HepG2 (cell line): ENCODE data around the gene FAM117A. TPM values are rescaled to one million over a fixed set of nuclear protein-coding genes. Genes with fewer than 3 reads are reported as not detected.

ENCODE experiments used
- CHD2 ChIP-seq: IDR thresholded peaks from 2 replicates; pipeline ENCODE4 v1.6.1; 2011; ENCODE audit warnings: low read depth, low read length, improper control_type of control experiment
- GZF1 ChIP-seq: sonication (generic); formaldehyde crosslinking; IDR thresholded peaks from 2 replicates; pipeline ENCODE4 v1.5.1; 2020; ENCODE audit warnings: mild to moderate bottlenecking, missing genetic modification reagents
- HHEX ChIP-seq: IDR thresholded peaks from 2 replicates; pipeline ENCODE4 v1.6.1; 2016; ENCODE audit warnings: control low read depth
- JARID2 ChIP-seq: sonication (generic); formaldehyde crosslinking; IDR thresholded peaks from 2 replicates; pipeline ENCODE4 v1.8.1; 2023; ENCODE audit warnings: missing genetic modification reagents, inconsistent platforms; ENCODE audit not compliant: insufficient replicate concordance
- JUN ChIP-seq: sonication (generic); formaldehyde crosslinking; IDR thresholded peaks from 2 replicates; pipeline ENCODE4 v1.4.0; 2020; ENCODE audit warnings: mild to moderate bottlenecking, missing genetic modification reagents
- NCOR1 ChIP-seq: fragments of 200-600 bp; sonication (generic); IDR thresholded peaks from 2 replicates; pipeline ENCODE4 v1.7.0; 2017; ENCODE audit warnings: antibody characterized with exemption, low read length, borderline replicate concordance
- PRPF4 ChIP-seq: fragments of 200-400 bp; formaldehyde crosslinking; IDR thresholded peaks from 2 replicates; pipeline ENCODE4 v1.6.1; 2016; ENCODE audit warnings: low read length, low read depth; ENCODE audit not compliant: poor library complexity, severe bottlenecking
- TGIF2 ChIP-seq: IDR thresholded peaks from 2 replicates; pipeline ENCODE4 v1.6.1; 2016; ENCODE audit warnings: control low read depth, missing compliant biosample characterization
- ZNF143 ChIP-seq: sonication (generic); formaldehyde crosslinking; IDR thresholded peaks from 2 replicates; pipeline ENCODE4 v1.4.0; 2020; ENCODE audit warnings: missing genetic modification reagents
- ZNF543 ChIP-seq: sonication (generic); formaldehyde crosslinking; IDR thresholded peaks from 2 replicates; pipeline ENCODE4 v1.4.0; 2020; ENCODE audit warnings: mild to moderate bottlenecking, missing genetic modification reagents
- ZNF558 ChIP-seq: sonication (generic); formaldehyde crosslinking; IDR thresholded peaks from 2 replicates; pipeline ENCODE4 v1.9.0; 2022; ENCODE audit warnings: mild to moderate bottlenecking, missing genetic modification reagents, borderline replicate concordance
- ZSCAN30 ChIP-seq: sonication (generic); formaldehyde crosslinking; IDR thresholded peaks from 2 replicates; pipeline ENCODE4 v1.5.0; 2020; ENCODE audit warnings: mild to moderate bottlenecking, missing genetic modification reagents
- polyA plus RNA-seq, 8 experiments: library from polyadenylated mRNA; depleted of rRNA in 3 of 8; stranded (reverse) in 7 of 8; unstranded in 1 of 8; fragments of >200 nt; fragmentation: Illumina TruSeq in 4 of 8; extraction: Trizol in 4 of 8; gene quantifications; 2 replicates each; pipeline versions ENCODE4 v1.2.1 to v1.2.3, GENCODE V29; 2011 to 2016; ENCODE audit warnings: low read depth in 4 of 8, missing spikeins in 1 of 8, mixed read lengths in 1 of 8; ENCODE audit not compliant: insufficient read depth in 1 of 8
- total RNA-seq, 5 experiments: library from RNA; depleted of rRNA; stranded (reverse); fragments of >200 nt; fragmentation: Illumina TruSeq; extraction: Trizol; gene quantifications; 2 replicates each; pipeline ENCODE4 v1.2.3, GENCODE V29; 2016; ENCODE audit warnings: low read depth in 1 of 5
- TF ChIP-seq, protein P1 (sequence below): fragments of 450-650 bp; IDR thresholded peaks from 2 replicates; pipeline ENCODE4 v1.6.1; 2017; ENCODE audit warnings: mild to moderate bottlenecking
- TF ChIP-seq, protein P2 (sequence below): IDR thresholded peaks from 2 replicates; pipeline ENCODE4 v1.6.1; 2018; ENCODE audit warnings: missing genetic modification reagents, mild to moderate bottlenecking, missing compliant biosample characterization
- TF ChIP-seq, protein P3 (sequence below): sonication (generic); formaldehyde crosslinking; IDR thresholded peaks from 2 replicates; pipeline ENCODE4 v1.5.0; 2020; ENCODE audit warnings: missing genetic modification reagents, mild to moderate bottlenecking, borderline replicate concordance
- TF ChIP-seq, protein P4 (sequence below): IDR thresholded peaks from 2 replicates; pipeline ENCODE4 v1.6.1; 2016; ENCODE audit warnings: missing compliant biosample characterization, missing genetic modification reagents, borderline replicate concordance

Gene FAM117A
- total and polyA plus RNA-seq, 2 of the 13 experiments (the other 11 are each of a cell fraction or from before 2014, with no cell fraction given) = 12.1 to 19.8 TPM

DNA sequence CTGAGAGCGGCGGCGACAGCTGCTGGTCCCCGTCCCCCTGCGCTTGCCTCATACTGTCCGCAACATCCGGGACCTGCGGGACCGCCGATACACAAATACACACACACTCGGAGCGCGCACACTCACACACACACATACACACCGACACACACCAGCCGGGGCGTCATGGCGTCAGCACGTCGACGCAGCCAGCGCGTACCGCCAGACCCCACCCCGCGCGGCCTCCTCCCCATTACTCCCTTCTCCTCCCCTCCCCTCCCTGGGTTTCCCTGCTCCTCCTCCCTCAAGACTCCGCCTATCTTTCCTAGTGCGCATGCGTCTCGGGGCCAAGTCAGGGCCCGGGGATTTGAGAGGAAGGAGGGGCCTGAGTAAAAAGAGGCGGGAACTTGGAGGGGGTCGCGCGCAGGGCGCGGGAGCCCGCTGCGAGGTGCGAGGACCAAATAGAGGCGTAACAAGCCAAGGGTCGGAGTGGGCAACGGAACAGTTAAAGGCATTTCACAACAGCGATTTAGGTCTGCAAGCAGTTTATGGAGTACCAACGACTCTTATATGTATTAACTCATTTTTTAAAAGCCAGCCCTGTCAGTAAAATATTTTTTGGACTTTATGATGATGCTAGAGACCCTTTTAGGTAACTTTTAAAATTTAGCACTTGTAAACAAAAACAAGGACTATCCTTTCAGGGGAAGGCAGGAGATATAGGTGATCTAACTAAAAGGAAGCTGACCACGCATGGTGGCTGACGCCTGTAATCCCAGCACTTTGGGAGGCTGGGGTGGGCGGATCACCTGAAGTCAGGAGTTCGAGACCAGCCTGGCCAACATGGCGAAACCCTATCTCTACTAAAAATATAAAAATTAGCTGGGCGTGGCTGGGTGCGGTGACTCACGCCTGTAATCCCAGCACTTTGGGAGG lies 85.7 kb downstream of the FAM117A start, which contains the start of gene SPOP (continued):
- TF ChIP-seq, protein P1, sequence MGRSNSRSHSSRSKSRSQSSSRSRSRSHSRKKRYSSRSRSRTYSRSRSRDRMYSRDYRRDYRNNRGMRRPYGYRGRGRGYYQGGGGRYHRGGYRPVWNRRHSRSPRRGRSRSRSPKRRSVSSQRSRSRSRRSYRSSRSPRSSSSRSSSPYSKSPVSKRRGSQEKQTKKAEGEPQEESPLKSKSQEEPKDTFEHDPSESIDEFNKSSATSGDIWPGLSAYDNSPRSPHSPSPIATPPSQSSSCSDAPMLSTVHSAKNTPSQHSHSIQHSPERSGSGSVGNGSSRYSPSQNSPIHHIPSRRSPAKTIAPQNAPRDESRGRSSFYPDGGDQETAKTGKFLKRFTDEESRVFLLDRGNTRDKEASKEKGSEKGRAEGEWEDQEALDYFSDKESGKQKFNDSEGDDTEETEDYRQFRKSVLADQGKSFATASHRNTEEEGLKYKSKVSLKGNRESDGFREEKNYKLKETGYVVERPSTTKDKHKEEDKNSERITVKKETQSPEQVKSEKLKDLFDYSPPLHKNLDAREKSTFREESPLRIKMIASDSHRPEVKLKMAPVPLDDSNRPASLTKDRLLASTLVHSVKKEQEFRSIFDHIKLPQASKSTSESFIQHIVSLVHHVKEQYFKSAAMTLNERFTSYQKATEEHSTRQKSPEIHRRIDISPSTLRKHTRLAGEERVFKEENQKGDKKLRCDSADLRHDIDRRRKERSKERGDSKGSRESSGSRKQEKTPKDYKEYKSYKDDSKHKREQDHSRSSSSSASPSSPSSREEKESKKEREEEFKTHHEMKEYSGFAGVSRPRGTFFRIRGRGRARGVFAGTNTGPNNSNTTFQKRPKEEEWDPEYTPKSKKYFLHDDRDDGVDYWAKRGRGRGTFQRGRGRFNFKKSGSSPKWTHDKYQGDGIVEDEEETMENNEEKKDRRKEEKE = no peak
- TF ChIP-seq PRPF4 (no peak), ZSCAN30 (CRISPR knock-in tag) (peak; percentile 96; the same call in 1 of the 2 replicates), ZNF143 (CRISPR knock-in tag) (peak; percentile 39; the same call in 1 of the 2 replicates), JARID2 (CRISPR knock-in tag) (no peak), NCOR1 (peak; percentile 47; the same call in 1 of the 2 replicates), GZF1 (CRISPR knock-in tag) (peak; percentile 74; the same call in 1 of the 2 replicates), HHEX (CRISPR knock-in tag) (peak; percentile 40; the same call in 1 of the 2 replicates), TGIF2 (no peak; the same call in 1 of the 2 replicates), ZNF543 (CRISPR knock-in tag) (peak; percentile 97), CHD2 (0 out of 2 replicates have a peak, but pooled peaks have one; percentile 23), ZNF558 (CRISPR knock-in tag) (peak; percentile 100; the same call in 1 of the 2 replicates), JUN (CRISPR knock-in tag) (peak; percentile 76; the same call in 1 of the 2 replicates)
- TF ChIP-seq, protein P2, sequence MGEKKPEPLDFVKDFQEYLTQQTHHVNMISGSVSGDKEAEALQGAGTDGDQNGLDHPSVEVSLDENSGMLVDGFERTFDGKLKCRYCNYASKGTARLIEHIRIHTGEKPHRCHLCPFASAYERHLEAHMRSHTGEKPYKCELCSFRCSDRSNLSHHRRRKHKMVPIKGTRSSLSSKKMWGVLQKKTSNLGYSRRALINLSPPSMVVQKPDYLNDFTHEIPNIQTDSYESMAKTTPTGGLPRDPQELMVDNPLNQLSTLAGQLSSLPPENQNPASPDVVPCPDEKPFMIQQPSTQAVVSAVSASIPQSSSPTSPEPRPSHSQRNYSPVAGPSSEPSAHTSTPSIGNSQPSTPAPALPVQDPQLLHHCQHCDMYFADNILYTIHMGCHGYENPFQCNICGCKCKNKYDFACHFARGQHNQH (CRISPR knock-in tag) = peak; percentile 88
- TF ChIP-seq, protein P3, sequence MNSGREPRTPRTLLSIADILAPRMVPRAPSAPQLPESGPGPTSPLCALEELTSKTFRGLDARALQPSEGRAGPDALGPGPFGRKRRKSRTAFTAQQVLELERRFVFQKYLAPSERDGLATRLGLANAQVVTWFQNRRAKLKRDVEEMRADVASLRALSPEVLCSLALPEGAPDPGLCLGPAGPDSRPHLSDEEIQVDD = no peak; the same call in 1 of the 2 replicates
- TF ChIP-seq, protein P4, sequence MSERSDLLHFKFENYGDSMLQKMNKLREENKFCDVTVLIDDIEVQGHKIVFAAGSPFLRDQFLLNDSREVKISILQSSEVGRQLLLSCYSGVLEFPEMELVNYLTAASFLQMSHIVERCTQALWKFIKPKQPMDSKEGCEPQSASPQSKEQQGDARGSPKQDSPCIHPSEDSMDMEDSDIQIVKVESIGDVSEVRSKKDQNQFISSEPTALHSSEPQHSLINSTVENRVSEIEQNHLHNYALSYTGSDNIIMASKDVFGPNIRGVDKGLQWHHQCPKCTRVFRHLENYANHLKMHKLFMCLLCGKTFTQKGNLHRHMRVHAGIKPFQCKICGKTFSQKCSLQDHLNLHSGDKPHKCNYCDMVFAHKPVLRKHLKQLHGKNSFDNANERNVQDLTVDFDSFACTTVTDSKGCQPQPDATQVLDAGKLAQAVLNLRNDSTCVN (CRISPR knock-in tag) = peak; percentile 61; the same call in 1 of the 2 replicates
